Measurements from ENCODE around the gene ANKRD35. TPM values are rescaled to one million over a fixed set of nuclear protein-coding genes. Genes with fewer than 3 reads are reported as not detected.
A peak's percentile ranks its signal among the peaks of the same experiment; 100 is the strongest.

Gene ANKRD35
- total RNA-seq, 1 experiment from 2014 or later, result 0.34 TPM

DNA sequence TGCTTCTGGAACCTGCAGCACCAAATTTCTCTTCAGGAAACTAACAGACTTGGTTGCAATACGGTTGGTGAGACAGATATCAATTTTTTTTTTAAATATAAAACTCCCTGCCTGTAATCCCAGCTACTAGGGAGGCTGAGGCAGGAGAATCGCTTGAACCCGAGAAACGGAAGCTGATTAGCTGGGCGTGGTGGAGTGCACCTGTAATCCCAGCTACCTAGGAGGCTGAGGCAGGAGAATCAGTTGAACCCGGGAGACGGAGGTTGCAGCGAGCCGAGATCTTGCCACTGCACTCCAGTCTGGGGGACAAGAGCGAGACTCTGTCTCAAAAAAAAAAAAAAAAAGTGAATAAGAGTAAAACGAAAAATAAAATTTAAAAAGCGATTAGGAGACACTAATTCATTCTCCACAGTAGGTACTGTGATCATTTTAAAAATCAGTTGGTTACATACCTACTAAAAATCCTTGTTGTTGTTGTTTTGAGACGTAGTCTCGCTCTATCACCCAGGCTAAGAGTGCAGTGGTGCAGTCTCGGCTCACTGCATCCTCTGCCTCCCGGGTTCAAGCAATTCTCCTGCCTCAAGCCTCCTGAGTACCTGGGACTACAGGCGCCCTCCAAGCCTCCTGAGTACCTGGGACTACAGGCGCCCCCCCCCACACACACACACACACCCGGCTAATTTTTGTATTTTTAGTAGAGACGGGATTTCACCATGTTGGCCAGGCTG is 42.4 kb upstream of the ANKRD35 start:
- no peak overlapping the region for H3K4me3 Mint-ChIP-seq (ENCODE audit: unreplicated experiment)
- peaks cover 6% of the 10 kb centered on the region for H3K4me1 ChIP-seq
- intact Hi-C loops (cut with micrococcal nuclease; ENCODE audit: unreplicated experiment), result loop anchor here (2.0 to 5.0 kb wide), 3 partner anchors 35 to 49 kb away; no protein-coding TSS in a partner anchor
- H3K9me3 Mint-ChIP-seq (ENCODE audit: unreplicated experiment), result no peaks in the 10 kb centered on the region
- BruUV-seq (replicated peaks), result TSS peak; percentile 97
- H3K36me3 ChIP-seq (ENCODE audit: control insufficient read depth, insufficient read depth, low read length), result no peaks in the 10 kb centered on the region
- ChIA-PET CTCF (interaction anchor here (0.6 to 1.9 kb wide), 8 partner anchors 8 to 69 kb away, joined by 3 to 15 read pairs (median 6); partner anchors contain the start of genes ANKRD34A, LIX1L, PIAS3 and POLR3GL), POLR2A (interaction anchor here (0.9 to 2.8 kb wide), 10 partner anchors 8 to 124 kb away, joined by 3 to 25 read pairs (median 7); partner anchors contain the start of genes ANKRD34A, LIX1L, NUDT17 and PEX11B)
- TF ChIP-seq, protein P1, sequence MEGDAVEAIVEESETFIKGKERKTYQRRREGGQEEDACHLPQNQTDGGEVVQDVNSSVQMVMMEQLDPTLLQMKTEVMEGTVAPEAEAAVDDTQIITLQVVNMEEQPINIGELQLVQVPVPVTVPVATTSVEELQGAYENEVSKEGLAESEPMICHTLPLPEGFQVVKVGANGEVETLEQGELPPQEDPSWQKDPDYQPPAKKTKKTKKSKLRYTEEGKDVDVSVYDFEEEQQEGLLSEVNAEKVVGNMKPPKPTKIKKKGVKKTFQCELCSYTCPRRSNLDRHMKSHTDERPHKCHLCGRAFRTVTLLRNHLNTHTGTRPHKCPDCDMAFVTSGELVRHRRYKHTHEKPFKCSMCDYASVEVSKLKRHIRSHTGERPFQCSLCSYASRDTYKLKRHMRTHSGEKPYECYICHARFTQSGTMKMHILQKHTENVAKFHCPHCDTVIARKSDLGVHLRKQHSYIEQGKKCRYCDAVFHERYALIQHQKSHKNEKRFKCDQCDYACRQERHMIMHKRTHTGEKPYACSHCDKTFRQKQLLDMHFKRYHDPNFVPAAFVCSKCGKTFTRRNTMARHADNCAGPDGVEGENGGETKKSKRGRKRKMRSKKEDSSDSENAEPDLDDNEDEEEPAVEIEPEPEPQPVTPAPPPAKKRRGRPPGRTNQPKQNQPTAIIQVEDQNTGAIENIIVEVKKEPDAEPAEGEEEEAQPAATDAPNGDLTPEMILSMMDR (IDR thresholded peaks at IDR 0.05; ENCODE audit: insufficient read depth in 1 of 2, low read depth in 1 of 2, low read length in 1 of 2, severe bottlenecking in 1 of 2, unreplicated experiment in 1 of 2), result no peak
- no peak for DNase-seq
- H3K4me3 ChIP-seq (ENCODE audit: low read depth, low read length), result peak overlapping the region; percentile 84
- peaks cover 1% of the 10 kb centered on the region for H3K36me3 Mint-ChIP-seq (ENCODE audit: insufficient read depth, unreplicated experiment)
- H3K27ac Mint-ChIP-seq (ENCODE audit: unreplicated experiment), result no peak overlapping the region
- no peaks in the 10 kb centered on the region for H3K9me3 ChIP-seq
- peaks cover 6% of the 10 kb centered on the region for H3K4me1 Mint-ChIP-seq (ENCODE audit: low read depth, unreplicated experiment)
- no peaks in the 10 kb centered on the region for H3K27me3 ChIP-seq (replicated peaks; ENCODE audit: control insufficient read depth, insufficient read depth, low read length)
- no peaks in the 10 kb centered on the region for H3K27me3 Mint-ChIP-seq (ENCODE audit: insufficient read depth, unreplicated experiment)

DNA sequence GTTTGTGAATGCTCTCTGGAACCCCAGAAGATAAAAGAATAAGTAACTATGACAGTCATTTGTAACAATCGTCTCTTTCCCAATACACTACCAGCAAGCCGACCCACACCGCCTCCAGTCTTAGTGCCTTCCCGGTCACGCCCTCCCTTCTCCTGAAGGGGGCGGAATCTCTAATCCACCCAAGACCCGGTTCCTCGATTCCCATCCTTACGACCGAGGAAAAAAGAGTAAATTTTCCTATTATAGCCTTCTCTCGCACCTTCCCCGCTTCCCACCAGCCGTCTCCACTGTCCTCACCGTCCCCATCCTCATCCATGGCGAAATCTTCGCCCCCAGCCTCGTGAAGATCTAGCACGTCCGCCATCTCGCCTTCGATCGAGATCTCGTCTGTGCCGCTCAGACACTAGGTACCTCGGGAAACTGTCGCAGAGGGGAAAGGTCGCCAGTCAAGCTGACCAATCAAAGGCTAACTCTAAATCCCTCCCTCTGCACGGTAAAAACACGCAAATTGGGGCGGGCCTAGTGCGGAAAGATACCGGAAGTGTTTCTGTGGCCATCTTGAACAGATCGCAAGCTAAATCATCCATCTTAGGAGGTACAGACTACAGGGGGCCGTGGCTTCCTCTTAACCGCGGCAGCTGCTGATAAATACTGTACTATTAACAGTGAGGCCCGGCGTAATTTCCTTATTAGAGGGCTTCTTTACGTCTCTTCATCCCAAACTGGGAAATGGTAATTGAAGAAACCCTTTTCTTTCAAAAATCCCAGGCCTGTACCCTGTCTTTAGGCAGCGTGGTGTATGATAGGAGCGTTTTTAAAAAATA is 41.6 kb upstream of the ANKRD35 start, which contains the start of gene RBM8A:
Gene RBM8A, minus strand, starts transcription at position 422 of the 824 bp plus-strand sequence. Its CDS starts 58 bp downstream, at position 364.
- Histone ChIP-seq H3K36me3 (ENCODE audit: control insufficient read depth, insufficient read depth, low read length) (no peaks in the 10 kb centered on the region), H3K4me1 (peaks cover 3% of the 10 kb centered on the region), H3K4me3 (ENCODE audit: low read depth, low read length) (peak within 1 kb of the TSS; percentile 84), H3K9me3 (no peaks in the 10 kb centered on the region), H3K27me3 (replicated peaks; ENCODE audit: control insufficient read depth, insufficient read depth, low read length) (no peaks in the 10 kb centered on the region)
- Mint-ChIP-seq H3K4me1 (ENCODE audit: low read depth, unreplicated experiment) (peaks cover 6% of the 10 kb centered on the region), H3K36me3 (ENCODE audit: insufficient read depth, unreplicated experiment) (peaks cover 5% of the 10 kb centered on the region), H3K27me3 (ENCODE audit: insufficient read depth, unreplicated experiment) (no peaks in the 10 kb centered on the region), H3K27ac (ENCODE audit: unreplicated experiment) (no peak within 1 kb of the TSS), H3K9me3 (ENCODE audit: unreplicated experiment) (no peaks in the 10 kb centered on the region), H3K4me3 (ENCODE audit: unreplicated experiment) (no peak within 1 kb of the TSS)
- ChIA-PET CTCF (interaction anchor here (0.6 to 1.9 kb wide), 8 partner anchors 9 to 68 kb away, joined by 3 to 15 read pairs (median 6); partner anchors contain the start of genes ANKRD34A, LIX1L, PIAS3 and POLR3GL), POLR2A (interaction anchor here (0.9 to 2.8 kb wide), 10 partner anchors 8 to 125 kb away, joined by 3 to 25 read pairs (median 7); partner anchors contain the start of genes ANKRD34A, LIX1L, NUDT17 and PEX11B)
- intact Hi-C loops (cut with micrococcal nuclease; ENCODE audit: unreplicated experiment), result loop anchor here (2.0 to 5.0 kb wide), 3 partner anchors 35 to 50 kb away; no protein-coding TSS in a partner anchor
- no TSS peak for BruUV-seq (replicated peaks)
- peak; percentile 95 to 97 for DNase-seq
- TF ChIP-seq, protein P1 (IDR thresholded peaks at IDR 0.05; ENCODE audit: insufficient read depth in 1 of 2, low read depth in 1 of 2, low read length in 1 of 2, severe bottlenecking in 1 of 2, unreplicated experiment in 1 of 2), result peak; percentile 73 to 74

All from Caco-2 (cell line).